Endodermal cell (in vitro differentiated cells): ENCODE results near the gene SSTR1. TPM values are rescaled to one million over a fixed set of nuclear protein-coding genes. Genes with fewer than 3 reads are reported as not detected.

Source experiments
- DNase-seq: peaks from one replicate; pipeline ENCODE4 v3.0.0-alpha.2; 2017
- H3K27ac ChIP-seq: 2 replicates; pipeline ENCODE4 v1.5.1; 2013; ENCODE audit warnings: mild to moderate bottlenecking, low read depth, low read length, moderate library complexity
- H3K27me3 ChIP-seq: 2 replicates; pipeline ENCODE4 v1.6.1; 2013; ENCODE audit warnings: mild to moderate bottlenecking, low read length, moderate library complexity; ENCODE audit not compliant: insufficient read depth, control insufficient read depth, poor library complexity, severe bottlenecking
- H3K36me3 ChIP-seq: 2 replicates; pipeline ENCODE4 v1.7.0; 2013; ENCODE audit warnings: mild to moderate bottlenecking, low read length, moderate library complexity; ENCODE audit not compliant: control insufficient read depth, insufficient read depth
- H3K4me1 ChIP-seq: one replicate; pipeline ENCODE4 v1.7.0; 2013; ENCODE audit warnings: low read length; ENCODE audit not compliant: control insufficient read depth, insufficient read depth
- H3K4me3 ChIP-seq: 2 replicates; pipeline ENCODE4 v1.5.1; 2013; ENCODE audit warnings: mild to moderate bottlenecking, low read length, moderate library complexity
- H3K9ac ChIP-seq: 2 replicates; pipeline ENCODE4 v1.6.1; 2013; ENCODE audit warnings: mild to moderate bottlenecking, low read length, moderate library complexity; ENCODE audit not compliant: poor library complexity, severe bottlenecking; ENCODE audit errors: extremely low read depth
- H3K9me3 ChIP-seq: 2 replicates; pipeline ENCODE4 v1.6.1; 2013; ENCODE audit warnings: mild to moderate bottlenecking, low read length, moderate library complexity; ENCODE audit not compliant: control insufficient read depth
- H3K27ac Mint-ChIP-seq: 2 replicates; pipeline ENCODE4 v1.8.0; 2020; ENCODE audit warnings: mixed read lengths
- H3K27me3 Mint-ChIP-seq: 2 replicates; pipeline ENCODE4 v1.8.0; 2021; ENCODE audit warnings: mild to moderate bottlenecking, mixed read lengths; ENCODE audit not compliant: insufficient read depth
- H3K36me3 Mint-ChIP-seq: 2 replicates; pipeline ENCODE4 v1.8.0; 2020; ENCODE audit warnings: low read depth, mixed read lengths
- H3K4me1 Mint-ChIP-seq: 2 replicates; pipeline ENCODE4 v1.8.0; 2020; ENCODE audit warnings: mixed read lengths
- H3K4me3 Mint-ChIP-seq: 2 replicates; pipeline ENCODE4 v1.8.0; 2020; ENCODE audit warnings: mild to moderate bottlenecking, moderate library complexity, mixed read lengths
- H3K9me3 Mint-ChIP-seq: 2 replicates; pipeline ENCODE4 v1.8.0; 2020; ENCODE audit warnings: mild to moderate bottlenecking, mixed read lengths
- CTCF ChIP-seq: fragments of 200-600 bp; sonication (generic); conservative IDR thresholded peaks from 2 replicates; pipeline ENCODE4 v1.5.0; 2021; ENCODE audit warnings: antibody characterized with exemption, mild to moderate bottlenecking
- WGBS, 2 experiments: methylation state at CpG; one replicate each; pipeline versions ENCODE4 v1.1.5 to v1.1.7; 2013; ENCODE audit warnings: missing lambda C conversion rate in 2 of 2, mixed read lengths in 1 of 2; ENCODE audit not compliant: insufficient coverage in 1 of 2, insufficient read length in 1 of 2; 5-methylcytosine and 5-hydroxymethylcytosine counted together
- total RNA-seq, 2 donors: library from RNA; stranded (reverse); fragmentation: NEBNext Ultra II Directional in 1 of 2; extraction: Animal tissue kit (Norgen Biotek cat#: 25700) in 1 of 2; gene quantifications; 2 replicates in 1 of 2; 3 replicates in 1 of 2; pipeline ENCODE4 v1.2.1, GENCODE V29; 2021

Gene SSTR1
- total RNA-seq, 2 donors from 2014 or later, result 0.69 to 1.2 TPM

- no peak for DNase-seq
- 85% methylated on average over 2 of the region's 2 CpGs; no CpG with 5 or more reads in 1 of the 2 experiments for WGBS, 2 experiments
- Mint-ChIP-seq H3K4me3 (no peak overlapping the region), H3K27me3 (peaks cover 85% of the 10 kb centered on the region), H3K27ac (no peak overlapping the region), H3K9me3 (peaks cover 6% of the 10 kb centered on the region), H3K4me1 (no peaks in the 10 kb centered on the region), H3K36me3 (no peaks in the 10 kb centered on the region)
- Histone ChIP-seq H3K27ac (no peak overlapping the region), H3K27me3 (peaks cover 52% of the 10 kb centered on the region), H3K9ac (no peak overlapping the region), H3K4me1 (no peaks in the 10 kb centered on the region), H3K36me3 (no peaks in the 10 kb centered on the region), H3K9me3 (peaks cover 18% of the 10 kb centered on the region), H3K4me3 (no peak overlapping the region)
- no peak for TF ChIP-seq CTCF
Observed at GRCh38 chr14:38257507-38257906, 49.8 kb downstream of the SSTR1 start.

GRCh38 chr14:38261620-38262019 lies 53.9 kb downstream of the SSTR1 start:
- no peaks in the 10 kb centered on the region for H3K36me3 ChIP-seq
- WGBS, 2 experiments, result 94% methylated on average over 1 of the region's 1 CpG; no CpG with 5 or more reads in 1 of the 2 experiments
- no peak overlapping the region for H3K27ac Mint-ChIP-seq
- no peak overlapping the region for H3K4me3 Mint-ChIP-seq
- peaks cover 89% of the 10 kb centered on the region for H3K27me3 Mint-ChIP-seq
- TF ChIP-seq CTCF, result no peak
- H3K9ac ChIP-seq, result no peak overlapping the region
- H3K4me1 ChIP-seq, result no peaks in the 10 kb centered on the region
- H3K9me3 Mint-ChIP-seq, result peaks cover 16% of the 10 kb centered on the region
- peaks cover 14% of the 10 kb centered on the region for H3K27me3 ChIP-seq
- H3K27ac ChIP-seq, result no peak overlapping the region
- H3K4me3 ChIP-seq, result no peak overlapping the region
- H3K36me3 Mint-ChIP-seq, result no peaks in the 10 kb centered on the region
- peaks cover 19% of the 10 kb centered on the region for H3K9me3 ChIP-seq
- no peak for DNase-seq
- no peaks in the 10 kb centered on the region for H3K4me1 Mint-ChIP-seq

Other genes with a start within 250 kb of the SSTR1 start
- under 1 TPM; 0.29 to 0.59 TPM for gene CLEC14A, start 48.2 kb downstream of the SSTR1 start, total RNA-seq